CD14-positive monocyte (primary cell): ENCODE data around the gene RSF1. TPM values are rescaled to one million over a fixed set of nuclear protein-coding genes. Genes with fewer than 3 reads are reported as not detected.

ENCODE experiments used
- DNase-seq, 3 donors: peaks; one replicate each; pipeline ENCODE4 v3.0.0-alpha.2; 2011 to 2022
- H2AFZ ChIP-seq: 2 replicates; pipeline ENCODE4 v1.6.0; 2012; ENCODE audit warnings: mild to moderate bottlenecking, low read depth, low read length, inconsistent platforms; ENCODE audit not compliant: insufficient read depth, poor library complexity, severe bottlenecking
- H3K27ac ChIP-seq, 2 donors: 1 replicate in 1 of 2; 2 replicates in 1 of 2; pipeline ENCODE4 v1.5.1; 2012 to 2013; ENCODE audit warnings: low read length in 2 of 2, control low read depth in 1 of 2, inconsistent platforms in 1 of 2, low read depth in 1 of 2, mild to moderate bottlenecking in 1 of 2
- H3K27me3 ChIP-seq, 2 donors: one replicate each; pipeline versions ENCODE4 v1.6.0 to v1.6.1; 2011 to 2013; ENCODE audit warnings: low read length in 2 of 2; ENCODE audit not compliant: control insufficient read depth in 2 of 2, insufficient read depth in 2 of 2
- H3K36me3 ChIP-seq, 2 donors: replicated peaks in 1 of 2; 1 replicate in 1 of 2; 2 replicates in 1 of 2; pipeline versions ENCODE4 v1.5.1 to v1.6.1; 2012 to 2013; ENCODE audit warnings: low read length in 2 of 2, control low read depth in 1 of 2, inconsistent platforms in 1 of 2, mild to moderate bottlenecking in 1 of 2; ENCODE audit not compliant: insufficient read depth in 2 of 2, control insufficient read depth in 1 of 2
- H3K4me1 ChIP-seq, 2 donors: 1 replicate in 1 of 2; 2 replicates in 1 of 2; pipeline versions ENCODE4 v1.5.1 to v1.6.1; 2012 to 2013; ENCODE audit warnings: low read length in 2 of 2, control low read depth in 1 of 2, inconsistent platforms in 1 of 2, mild to moderate bottlenecking in 1 of 2, moderate library complexity in 1 of 2; ENCODE audit not compliant: insufficient read depth in 2 of 2, control insufficient read depth in 1 of 2
- H3K4me2 ChIP-seq: replicated peaks from 2 replicates; pipeline ENCODE3; 2012; ENCODE audit warnings: low read length, moderate library complexity, mild to moderate bottlenecking; ENCODE audit not compliant: poor library complexity, severe bottlenecking; ENCODE audit errors: extremely low read depth
- H3K4me3 ChIP-seq, 3 experiments: fragments of 200-600 bp in 1 of 3; sonication (generic) in 1 of 3; replicated peaks in 1 of 3; 1 replicate in 2 of 3; 2 replicates in 1 of 3; pipeline ENCODE4 v1.5.1; 2011 to 2013; ENCODE audit warnings: low read length in 3 of 3, mild to moderate bottlenecking in 3 of 3, control low read depth in 2 of 3, low read depth in 2 of 3, inconsistent platforms in 1 of 3, moderate library complexity in 1 of 3
- H3K79me2 ChIP-seq: 2 replicates; pipeline ENCODE4 v1.6.0; 2012; ENCODE audit warnings: mild to moderate bottlenecking, control low read depth, inconsistent platforms, low read length, moderate library complexity; ENCODE audit not compliant: insufficient read depth
- H3K9ac ChIP-seq: 2 replicates; pipeline ENCODE4 v1.6.0; 2017; ENCODE audit warnings: low read length, mild to moderate bottlenecking; ENCODE audit not compliant: insufficient read depth, poor library complexity, severe bottlenecking
- H3K9me3 ChIP-seq, 2 donors: replicated peaks in 1 of 2; 1 replicate in 1 of 2; 2 replicates in 1 of 2; pipeline versions ENCODE4 v1.5.1 to v1.6.1; 2012 to 2013; ENCODE audit warnings: low read length in 2 of 2, control low read depth in 1 of 2; ENCODE audit not compliant: control insufficient read depth in 1 of 2, insufficient read depth in 1 of 2
- H4K20me1 ChIP-seq: 2 replicates; pipeline ENCODE4 v1.6.0; 2012; ENCODE audit warnings: mild to moderate bottlenecking, low read length, control low read depth, moderate library complexity; ENCODE audit not compliant: insufficient read depth
- H3K27ac Mint-ChIP-seq, 7 donors: one replicate each; pipeline ENCODE4 v1.8.0; 2020; ENCODE audit warnings: mild to moderate bottlenecking in 7 of 7, mixed read lengths in 7 of 7, moderate library complexity in 6 of 7, inconsistent platforms in 2 of 7
- H3K27me3 Mint-ChIP-seq, 3 donors: one replicate each; pipeline ENCODE4 v1.8.0; 2021 to 2022; ENCODE audit warnings: low read depth in 3 of 3, mild to moderate bottlenecking in 3 of 3, mixed read lengths in 3 of 3, moderate library complexity in 3 of 3, inconsistent platforms in 1 of 3
- H3K36me3 Mint-ChIP-seq, 2 donors: one replicate each; pipeline ENCODE4 v1.8.0; 2020; ENCODE audit warnings: mixed read lengths in 2 of 2, inconsistent platforms in 1 of 2, mild to moderate bottlenecking in 1 of 2
- H3K4me1 Mint-ChIP-seq: one replicate; pipeline ENCODE4 v1.8.0; 2020; ENCODE audit warnings: mild to moderate bottlenecking, mixed read lengths
- H3K4me3 Mint-ChIP-seq, 2 donors: one replicate each; pipeline ENCODE4 v1.8.0; 2020; ENCODE audit warnings: mild to moderate bottlenecking in 2 of 2, mixed read lengths in 2 of 2, moderate library complexity in 1 of 2
- H3K9me3 Mint-ChIP-seq, 7 donors: one replicate each; pipeline ENCODE4 v1.8.0; 2020 to 2022; ENCODE audit warnings: mixed read lengths in 7 of 7, mild to moderate bottlenecking in 6 of 7, moderate library complexity in 6 of 7, inconsistent platforms in 2 of 7
- CTCF ChIP-seq: fragments of 200-600 bp; IDR thresholded peaks from one replicate; pipeline ENCODE4 v1.8.0; 2022; ENCODE audit warnings: antibody characterized with exemption, mild to moderate bottlenecking
- WGBS: methylation state at CpG from one replicate; pipeline ENCODE4 v1.1.5; 2013; ENCODE audit warnings: missing lambda C conversion rate; ENCODE audit not compliant: insufficient coverage; 5-methylcytosine and 5-hydroxymethylcytosine counted together
- intact Hi-C, 2 donors: fragments of 100-400 bp; cut with micrococcal nuclease; formaldehyde crosslinking; loops; one replicate each; pipeline versions ENCODE4 v1.15.0 to v1.15.1; 2023
- polyA plus RNA-seq, 3 donors: library from polyadenylated mRNA; depleted of rRNA in 1 of 3; unstranded in 2 of 3; stranded (reverse) in 1 of 3; fragments of 300-500 nt in 2 of 3; fragments of >200 nt in 1 of 3; fragmentation: Illumina TruSeq in 2 of 3; gene quantifications; 1 replicate in 2 of 3; 2 replicates in 1 of 3; pipeline ENCODE4 v1.2.3, GENCODE V29; 2012 to 2021

The RSF1 gene
- polyA plus RNA-seq, 3 donors, result 8.3 to 14.8 (median 9.2) TPM

- H3K4me3 ChIP-seq, result no peak overlapping the region
- peaks cover 0 to 2% (median 0%) of the 10 kb centered on the region in 3 donors for H3K27me3 Mint-ChIP-seq
- peaks cover 0 to 3% (median 0%) of the 10 kb centered on the region in 7 donors for H3K9me3 Mint-ChIP-seq
- H3K4me1 Mint-ChIP-seq, result peaks cover 25% of the 10 kb centered on the region
- peaks cover 97% of the 10 kb centered on the region for H3K79me2 ChIP-seq
- peaks cover 6 to 20% of the 10 kb centered on the region in 2 donors for H3K36me3 Mint-ChIP-seq
- H3K27ac ChIP-seq, result no peak overlapping the region
- WGBS, result 92% methylated on average over 2 of the region's 3 CpGs
- no peak for TF ChIP-seq CTCF
- no peaks in the 10 kb centered on the region for H3K9me3 ChIP-seq
- no peak overlapping the region for H3K27ac Mint-ChIP-seq
- H3K4me2 ChIP-seq, result no peak overlapping the region
- intact Hi-C loops, result no loop called here
- no peak overlapping the region for H3K4me3 Mint-ChIP-seq
- H4K20me1 ChIP-seq, result peaks cover 97% of the 10 kb centered on the region
- no peaks in the 10 kb centered on the region for H3K27me3 ChIP-seq
- H3K4me1 ChIP-seq, result peaks cover 7 to 8% of the 10 kb centered on the region in 2 donors
- no peak for DNase-seq
- no peak overlapping the region for H2AFZ ChIP-seq
- H3K9ac ChIP-seq, result no peak overlapping the region
- H3K36me3 ChIP-seq, result peaks cover 0 to 5% of the 10 kb centered on the region in 2 donors
Observed at GRCh38 chr11:77801477-77801876, 19.0 kb downstream of the RSF1 start.

- no peak overlapping the region for H3K4me3 ChIP-seq
- intact Hi-C loops, result no loop called here
- Mint-ChIP-seq H3K36me3 (peaks cover 6 to 19% of the 10 kb centered on the region in 2 donors), H3K4me1 (peaks cover 22% of the 10 kb centered on the region), H3K4me3 (no peak overlapping the region), H3K9me3 (peaks cover 0 to 3% (median 0%) of the 10 kb centered on the region in 7 donors), H3K27me3 (peaks cover 0 to 2% (median 0%) of the 10 kb centered on the region in 3 donors), H3K27ac (peak overlapping the region in 3 of 7 donors; percentile 23 to 74 (median 72))
- no peak overlapping the region for H3K4me2 ChIP-seq
- no peaks in the 10 kb centered on the region for H3K9me3 ChIP-seq
- peaks cover 97% of the 10 kb centered on the region for H3K79me2 ChIP-seq
- H3K36me3 ChIP-seq, result peaks cover 0 to 5% of the 10 kb centered on the region in 2 donors
- H3K4me1 ChIP-seq, result peaks cover 7 to 8% of the 10 kb centered on the region in 2 donors
- H3K27ac ChIP-seq, result peak overlapping the region in 1 of 2 donors; percentile 33
- no peaks in the 10 kb centered on the region for H3K27me3 ChIP-seq
- no peak for TF ChIP-seq CTCF
- peaks cover 97% of the 10 kb centered on the region for H4K20me1 ChIP-seq
- no peak overlapping the region for H3K9ac ChIP-seq
- H2AFZ ChIP-seq, result no peak overlapping the region
- DNase-seq, result no peak
Observed at GRCh38 chr11:77800449-77800848, 20.1 kb downstream of the RSF1 start.
